Astrocyte (in vitro differentiated cells and primary cell): ENCODE data around the gene IFRD2. TPM values are rescaled to one million over a fixed set of nuclear protein-coding genes. Genes with fewer than 3 reads are reported as not detected.

Source experiments
- DNase-seq: peaks from one replicate; pipeline ENCODE4 v3.0.0-alpha.2; 2010; ENCODE audit warnings: low read depth
- FAIRE-seq: peaks from 2 replicates; lab custom pipeline; 2011; peaks lifted over from hg19 to GRCh38; lab: Jason Lieb, UNC
- H2AFZ ChIP-seq: 2 replicates; pipeline ENCODE4 v1.6.0; 2012; ENCODE audit warnings: low read depth, low read length, inconsistent platforms
- H3K27ac ChIP-seq: 2 replicates; pipeline ENCODE4 v1.5.1; 2011; ENCODE audit warnings: low read depth, low read length, inconsistent platforms
- H3K27me3 ChIP-seq: 2 replicates; pipeline ENCODE4 v1.6.0; 2011; ENCODE audit warnings: low read length, inconsistent platforms; ENCODE audit not compliant: insufficient read depth
- H3K36me3 ChIP-seq: 2 replicates; pipeline ENCODE4 v1.5.1; 2011; ENCODE audit warnings: low read length, inconsistent platforms; ENCODE audit not compliant: insufficient read depth
- H3K4me1 ChIP-seq: 2 replicates; pipeline ENCODE4 v1.5.1; 2011; ENCODE audit warnings: low read length, inconsistent platforms; ENCODE audit not compliant: insufficient read depth
- H3K4me2 ChIP-seq: 2 replicates; pipeline ENCODE4 v1.6.0; 2012; ENCODE audit warnings: low read length, inconsistent platforms
- H3K4me3 ChIP-seq: 2 replicates; pipeline ENCODE4 v1.5.1; 2011; ENCODE audit warnings: low read depth, mild to moderate bottlenecking, low read length, inconsistent platforms; ENCODE audit not compliant: insufficient read depth
- H3K79me2 ChIP-seq: 2 replicates; pipeline ENCODE4 v1.6.0; 2012; ENCODE audit warnings: mild to moderate bottlenecking, low read length, inconsistent platforms; ENCODE audit not compliant: insufficient read depth
- H3K9ac ChIP-seq: 2 replicates; pipeline ENCODE4 v1.6.0; 2012; ENCODE audit warnings: mild to moderate bottlenecking, low read length, inconsistent platforms
- H3K9me3 ChIP-seq: 2 replicates; pipeline ENCODE4 v1.5.1; 2012; ENCODE audit warnings: low read depth, mild to moderate bottlenecking, low read length, inconsistent platforms; ENCODE audit not compliant: insufficient read depth
- H4K20me1 ChIP-seq: 2 replicates; pipeline ENCODE4 v1.6.0; 2012; ENCODE audit warnings: low read length, inconsistent platforms; ENCODE audit not compliant: insufficient read depth
- H3K27ac Mint-ChIP-seq: one replicate; pipeline ENCODE4 v1.8.0; 2021; ENCODE audit warnings: mild to moderate bottlenecking, mixed read lengths; ENCODE audit not compliant: unreplicated experiment
- H3K27me3 Mint-ChIP-seq: one replicate; pipeline ENCODE4 v1.8.0; 2021; ENCODE audit warnings: low read depth, mixed read lengths; ENCODE audit not compliant: unreplicated experiment
- H3K36me3 Mint-ChIP-seq: one replicate; pipeline ENCODE4 v1.8.0; 2021; ENCODE audit warnings: low read depth, mixed read lengths; ENCODE audit not compliant: unreplicated experiment
- H3K4me1 Mint-ChIP-seq: one replicate; pipeline ENCODE4 v1.8.0; 2021; ENCODE audit warnings: low read depth, mixed read lengths; ENCODE audit not compliant: unreplicated experiment
- H3K4me3 Mint-ChIP-seq: one replicate; pipeline ENCODE4 v1.8.0; 2021; ENCODE audit warnings: mild to moderate bottlenecking, moderate library complexity, mixed read lengths; ENCODE audit not compliant: unreplicated experiment
- H3K9me3 Mint-ChIP-seq: one replicate; pipeline ENCODE4 v1.8.0; 2021; ENCODE audit warnings: mild to moderate bottlenecking, mixed read lengths; ENCODE audit not compliant: unreplicated experiment
- CTCF ChIP-seq: IDR thresholded peaks from 2 replicates; pipeline ENCODE4 v1.5.1; 2011; ENCODE audit warnings: low read depth, mild to moderate bottlenecking, inconsistent platforms, low read length, moderate library complexity; ENCODE audit not compliant: insufficient read depth
- EZH2 ChIP-seq: IDR thresholded peaks from 2 replicates; pipeline ENCODE4 v1.6.1; 2012; ENCODE audit warnings: mild to moderate bottlenecking, low read length, inconsistent platforms; ENCODE audit not compliant: insufficient read depth
- total RNA-seq: library from RNA; stranded (reverse); gene quantifications from 2 replicates; pipeline ENCODE4 v1.2.1, GENCODE V29; 2021

Gene IFRD2
- total RNA-seq, 1 donor from 2014 or later, result 66.8 TPM

DNA sequence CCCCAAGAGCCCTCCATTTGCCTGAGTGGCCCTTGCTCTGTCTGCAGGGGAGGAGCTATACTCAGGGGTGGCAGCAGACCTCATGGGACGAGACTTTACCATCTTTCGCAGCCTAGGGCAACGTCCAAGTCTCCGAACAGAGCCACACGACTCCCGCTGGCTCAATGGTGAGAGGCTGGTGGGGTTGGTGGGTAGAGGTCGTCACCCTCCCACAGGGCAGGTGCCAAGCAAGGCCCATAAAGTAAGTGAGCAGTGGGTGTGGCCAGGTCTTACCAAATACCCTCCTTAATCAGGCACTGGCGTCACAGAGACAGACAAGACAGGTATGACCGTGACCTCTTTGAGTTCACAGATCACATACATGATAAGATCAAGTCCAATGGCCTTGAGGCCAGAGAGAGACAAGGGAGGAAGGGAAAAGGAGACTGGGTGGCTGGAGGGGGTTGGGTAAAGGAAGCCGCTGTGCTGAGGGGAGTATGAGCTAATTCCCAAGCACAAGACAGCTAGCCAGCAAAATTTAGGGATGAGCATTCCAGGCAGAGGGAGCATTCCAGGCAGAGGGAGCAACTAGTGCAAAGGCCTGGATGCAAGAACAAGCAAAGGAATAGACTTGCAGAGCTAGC, 20.8 kb downstream of the IFRD2 start:
- H3K9me3 Mint-ChIP-seq, result no peaks in the 10 kb centered on the region
- FAIRE-seq, result no peak

GRCh38 chr3:50270422-50271224, 21.6 kb downstream of the IFRD2 start:
- peak overlapping the region; percentile 35 for H3K4me3 Mint-ChIP-seq
- no peaks in the 10 kb centered on the region for H3K9me3 Mint-ChIP-seq
- Histone ChIP-seq H3K27ac (no peak overlapping the region), H3K4me3 (no peak overlapping the region), H3K4me1 (peaks cover 28% of the 10 kb centered on the region), H3K9me3 (no peaks in the 10 kb centered on the region), H3K36me3 (no peaks in the 10 kb centered on the region), H3K27me3 (peaks cover 24% of the 10 kb centered on the region), H3K4me2 (peak overlapping the region; percentile 3), H2AFZ (no peak overlapping the region), H4K20me1 (peaks cover 3% of the 10 kb centered on the region), H3K79me2 (no peaks in the 10 kb centered on the region), H3K9ac (peak overlapping the region; percentile 38)
- no peak for FAIRE-seq
- TF ChIP-seq CTCF (no peak), EZH2 (no peak)
- peak overlapping the region; percentile 41 for H3K27ac Mint-ChIP-seq
- no peak for DNase-seq
- peaks cover 8% of the 10 kb centered on the region for H3K36me3 Mint-ChIP-seq
- H3K27me3 Mint-ChIP-seq, result peaks cover 20% of the 10 kb centered on the region
- peaks cover 28% of the 10 kb centered on the region for H3K4me1 Mint-ChIP-seq

More for the DNA sequence above, 20.8 kb downstream of the IFRD2 start:
- no peaks in the 10 kb centered on the region for H3K36me3 ChIP-seq
- H4K20me1 ChIP-seq, result peaks cover 3% of the 10 kb centered on the region
- no peak for TF ChIP-seq EZH2
- no peak for TF ChIP-seq CTCF
- Mint-ChIP-seq H3K4me1 (peaks cover 25% of the 10 kb centered on the region), H3K27me3 (peaks cover 24% of the 10 kb centered on the region), H3K27ac (peak overlapping the region; percentile 7), H3K4me3 (peak overlapping the region; percentile 10), H3K36me3 (peaks cover 8% of the 10 kb centered on the region)
- no peak overlapping the region for H3K9ac ChIP-seq
- peaks cover 25% of the 10 kb centered on the region for H3K27me3 ChIP-seq
- H3K4me3 ChIP-seq, result no peak overlapping the region
- H3K79me2 ChIP-seq, result no peaks in the 10 kb centered on the region
- H3K9me3 ChIP-seq, result no peaks in the 10 kb centered on the region
- DNase-seq, result no peak
- H3K27ac ChIP-seq, result no peak overlapping the region
- H2AFZ ChIP-seq, result no peak overlapping the region
- no peak overlapping the region for H3K4me2 ChIP-seq
- peaks cover 28% of the 10 kb centered on the region for H3K4me1 ChIP-seq
